ENCODE results near the gene SMAD4. TPM values are rescaled to one million over a fixed set of nuclear protein-coding genes. Genes with fewer than 3 reads are reported as not detected.

Gene SMAD4
- total RNA-seq, 1 experiment from 2014 or later, result 105 TPM

GRCh38 chr18:51123046-51123395, 93.0 kb downstream of the SMAD4 start:
- H3K4me1 Mint-ChIP-seq, result peaks cover 14% of the 10 kb centered on the region
- CTCF ChIA-PET, result interaction anchor here (0.5 to 1.9 kb wide), 3 partner anchors 13 to 344 kb away, joined by 3 to 13 read pairs (median 3); no protein-coding TSS in a partner anchor
- no peak overlapping the region for H3K4me3 Mint-ChIP-seq
- TF ChIP-seq AFF4 (CRISPR knock-in tag; IDR thresholded peaks at IDR 0.05; ENCODE audit: borderline replicate concordance) (no peak), SOX15 (CRISPR knock-in tag; IDR thresholded peaks at IDR 0.05) (no peak), TCF7 (CRISPR knock-in tag; IDR thresholded peaks at IDR 0.05; ENCODE audit: low read depth) (no peak), ZNF396 (CRISPR knock-in tag; IDR thresholded peaks at IDR 0.05; ENCODE audit: borderline replicate concordance) (no peak), PREB (CRISPR knock-in tag; IDR thresholded peaks at IDR 0.05; ENCODE audit: borderline replicate concordance) (no peak)
- H3K9me3 Mint-ChIP-seq, result peaks cover 29% of the 10 kb centered on the region
- POLR2A ChIA-PET, result no interaction called here
- DNase-seq (ENCODE audit: low spot score) (no peak), ATAC-seq (no peak)
- peaks cover 16% of the 10 kb centered on the region for H3K36me3 Mint-ChIP-seq
- H3K27ac Mint-ChIP-seq, result no peak overlapping the region
- H3K27me3 Mint-ChIP-seq (ENCODE audit: low read depth), result no peaks in the 10 kb centered on the region; the same call in 1 of the 2 replicates

- no peak overlapping the region for H3K4me3 Mint-ChIP-seq
- TF ChIP-seq TP53 (CRISPR knock-in tag; IDR thresholded peaks at IDR 0.05) (no peak), ZNF121 (CRISPR knock-in tag; IDR thresholded peaks at IDR 0.05) (no peak), ZNF232 (CRISPR knock-in tag; IDR thresholded peaks at IDR 0.05) (no peak)
- ATAC-seq (no peak), DNase-seq (ENCODE audit: low spot score) (no peak)
- no peak overlapping the region for H3K27ac Mint-ChIP-seq
- H3K36me3 Mint-ChIP-seq, result peaks cover 11% of the 10 kb centered on the region
- no peaks in the 10 kb centered on the region; the same call in 1 of the 2 replicates for H3K27me3 Mint-ChIP-seq (ENCODE audit: low read depth)
- POLR2A ChIA-PET, result interaction anchor here (1.7 kb wide), 1 partner anchor 74 kb away, joined by 4 read pairs; the partner anchor contains the start of gene MEX3C
- peaks cover 14% of the 10 kb centered on the region for H3K4me1 Mint-ChIP-seq
- CTCF ChIA-PET, result interaction anchor here (0.8 to 1.9 kb wide), 4 partner anchors 10 to 304 kb away, joined by 3 to 13 read pairs (median 4); no protein-coding TSS in a partner anchor
- peaks cover 25% of the 10 kb centered on the region for H3K9me3 Mint-ChIP-seq
Observed at GRCh38 chr18:51123481-51123880, 93.5 kb downstream of the SMAD4 start.

- Mint-ChIP-seq H3K27ac (no peak overlapping the region), H3K36me3 (peaks cover 8% of the 10 kb centered on the region), H3K27me3 (ENCODE audit: low read depth) (no peaks in the 10 kb centered on the region; the same call in 1 of the 2 replicates), H3K9me3 (peaks cover 20% of the 10 kb centered on the region), H3K4me3 (no peak overlapping the region), H3K4me1 (peaks cover 14% of the 10 kb centered on the region)
- ChIA-PET POLR2A (interaction anchor here (1.7 kb wide), 1 partner anchor 73 kb away, joined by 4 read pairs; the partner anchor contains the start of gene MEX3C), CTCF (interaction anchor here (0.6 to 1.9 kb wide), 5 partner anchors 10 to 305 kb away, joined by 3 to 13 read pairs (median 3); no protein-coding TSS in a partner anchor)
- no peak for TF ChIP-seq CREM (CRISPR knock-in tag; IDR thresholded peaks at IDR 0.05)
- no peak for TF ChIP-seq HMGXB4 (CRISPR knock-in tag; IDR thresholded peaks at IDR 0.05)
- TF ChIP-seq NR2C2 (CRISPR knock-in tag; IDR thresholded peaks at IDR 0.05), result no peak
- TF ChIP-seq ATF3 (CRISPR knock-in tag; conservative IDR thresholded peaks at IDR 0.05), result no peak
- TF ChIP-seq SP1 (CRISPR knock-in tag; conservative IDR thresholded peaks at IDR 0.05), result no peak
- no peak for DNase-seq (ENCODE audit: low spot score)
- no peak for ATAC-seq
Observed at GRCh38 chr18:51123936-51124486, 94.0 kb downstream of the SMAD4 start.

Data from WTC11 (cell line).